DMS114 treated with DMSO at 0.1 percent for 48 hours (cell line): ENCODE results near the gene GOLGA3.
"Not testable (repeated sequence)": the region's sequence is repeated elsewhere in the genome, so short reads cannot be mapped to it uniquely, and the experiment has no call there.

Experiments
- DNase-seq: peaks from one replicate; lab custom pipeline; 2025; ENCODE audit not compliant: unreplicated experiment; lab: John Stamatoyannopoulos, UW

The GOLGA3 gene

GRCh38 chr12:132779781-132780353 lies 48.8 kb downstream of the GOLGA3 start:
- no peak for DNase-seq

- no peak for DNase-seq
Observed at GRCh38 chr12:132777614-132778013, 51.1 kb downstream of the GOLGA3 start.

GRCh38 chr12:132776816-132777568 lies 51.7 kb downstream of the GOLGA3 start:
- no peak for DNase-seq

GRCh38 chr12:132776230-132776625 lies 52.4 kb downstream of the GOLGA3 start:
- not testable (repeated sequence) for DNase-seq

- DNase-seq: no peak
Observed at GRCh38 chr12:132775502-132776229, 53.0 kb downstream of the GOLGA3 start.

GRCh38 chr12:132774646-132775275 lies 53.9 kb downstream of the GOLGA3 start:
- DNase-seq: no peak

- no peak for DNase-seq
Observed at GRCh38 chr12:132774159-132774558, 54.5 kb downstream of the GOLGA3 start.

- no peak for DNase-seq
Observed at GRCh38 chr12:132773077-132773955, 55.4 kb downstream of the GOLGA3 start.

GRCh38 chr12:132772606-132773005 lies 56.1 kb downstream of the GOLGA3 start:
- DNase-seq: no peak

- DNase-seq: no peak
Observed at GRCh38 chr12:132771126-132771838, 57.4 kb downstream of the GOLGA3 start.

GRCh38 chr12:132766380-132767085 lies 62.1 kb downstream of the GOLGA3 start:
- no peak for DNase-seq

- no peak for DNase-seq
Observed at GRCh38 chr12:132765361-132765760, 63.3 kb downstream of the GOLGA3 start.

- DNase-seq: no peak
Observed at GRCh38 chr12:132764231-132764630, 64.4 kb downstream of the GOLGA3 start.

- peak; percentile 31 for DNase-seq
Observed at GRCh38 chr12:132761921-132762583, 66.6 kb downstream of the GOLGA3 start.

- DNase-seq: peak; percentile 27
Observed at GRCh38 chr12:132761032-132761920, 67.4 kb downstream of the GOLGA3 start, which contains the start of gene ANKLE2. Gene ANKLE2 (minus strand): TSS chr12:132761832. CDS start chr12:132761798, 34 bp downstream.

- no peak for DNase-seq
Observed at GRCh38 chr12:132759359-132759758, 69.3 kb downstream of the GOLGA3 start.

GRCh38 chr12:132758825-132759224 lies 69.8 kb downstream of the GOLGA3 start:
- DNase-seq: not testable (repeated sequence)
